ENCODE measurements around the gene TCEANC2.

DNA sequence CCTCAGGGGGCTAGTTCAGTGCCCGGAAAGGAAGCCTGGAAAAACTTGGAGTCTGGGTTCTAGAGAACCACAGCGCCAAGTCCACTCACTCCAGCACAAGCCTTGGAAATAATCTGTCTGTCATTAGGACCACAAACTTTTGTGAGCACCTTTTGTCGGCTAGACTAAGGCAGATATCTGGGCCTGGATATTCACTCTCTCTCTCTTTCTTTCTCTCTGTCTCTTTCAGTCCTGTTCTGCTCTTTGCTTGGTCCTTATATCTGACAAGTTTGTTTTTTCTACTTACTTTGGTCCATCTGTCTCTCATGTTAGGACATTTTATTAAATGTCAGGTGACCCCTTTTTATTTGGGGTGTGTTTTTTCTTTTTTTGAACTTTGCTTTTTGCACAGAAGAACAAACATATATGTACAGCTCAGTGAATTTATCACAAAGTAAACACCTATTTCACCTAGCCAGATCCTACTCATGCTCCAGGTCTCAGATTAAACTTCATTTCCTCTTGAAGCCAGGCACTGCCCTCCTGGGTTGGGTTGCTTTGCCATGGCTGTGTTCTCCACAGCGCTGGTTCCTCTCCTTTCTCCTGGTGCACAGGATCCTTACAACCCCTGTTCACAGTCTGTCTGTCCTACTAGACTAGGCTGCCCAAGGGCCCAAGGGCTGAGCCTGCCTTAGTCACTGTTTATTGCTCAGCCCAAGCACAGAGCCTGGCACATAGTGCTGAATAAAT, 40.8 kb downstream of the TCEANC2 start:
- TF ChIP-seq, protein P1, sequence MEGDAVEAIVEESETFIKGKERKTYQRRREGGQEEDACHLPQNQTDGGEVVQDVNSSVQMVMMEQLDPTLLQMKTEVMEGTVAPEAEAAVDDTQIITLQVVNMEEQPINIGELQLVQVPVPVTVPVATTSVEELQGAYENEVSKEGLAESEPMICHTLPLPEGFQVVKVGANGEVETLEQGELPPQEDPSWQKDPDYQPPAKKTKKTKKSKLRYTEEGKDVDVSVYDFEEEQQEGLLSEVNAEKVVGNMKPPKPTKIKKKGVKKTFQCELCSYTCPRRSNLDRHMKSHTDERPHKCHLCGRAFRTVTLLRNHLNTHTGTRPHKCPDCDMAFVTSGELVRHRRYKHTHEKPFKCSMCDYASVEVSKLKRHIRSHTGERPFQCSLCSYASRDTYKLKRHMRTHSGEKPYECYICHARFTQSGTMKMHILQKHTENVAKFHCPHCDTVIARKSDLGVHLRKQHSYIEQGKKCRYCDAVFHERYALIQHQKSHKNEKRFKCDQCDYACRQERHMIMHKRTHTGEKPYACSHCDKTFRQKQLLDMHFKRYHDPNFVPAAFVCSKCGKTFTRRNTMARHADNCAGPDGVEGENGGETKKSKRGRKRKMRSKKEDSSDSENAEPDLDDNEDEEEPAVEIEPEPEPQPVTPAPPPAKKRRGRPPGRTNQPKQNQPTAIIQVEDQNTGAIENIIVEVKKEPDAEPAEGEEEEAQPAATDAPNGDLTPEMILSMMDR (IDR thresholded peaks at IDR 0.05) = no peak
- no peak for TF ChIP-seq ZFX (IDR thresholded peaks at IDR 0.05; ENCODE audit: borderline replicate concordance)
